AG10803 (cell line): ENCODE results near the gene MMD.

Experiments used
- DNase-seq: peaks from one replicate; pipeline ENCODE4 v3.0.0; 2010; ENCODE audit warnings: low read depth
- H3K4me3 ChIP-seq: 2 replicates; pipeline ENCODE4 v1.5.1; 2011; ENCODE audit warnings: mild to moderate bottlenecking, low read length, control low read depth
- CTCF ChIP-seq: conservative IDR thresholded peaks from 2 replicates; pipeline ENCODE4 v1.5.1; 2011; ENCODE audit warnings: mild to moderate bottlenecking, low read length, control low read depth, inconsistent platforms

The MMD gene

GRCh38 chr17:55442953-55443683, 21.5 kb upstream of the MMD start:
- TF ChIP-seq CTCF: no peak

GRCh38 chr17:55442462-55442861, 20.8 kb upstream of the MMD start:
- no peak overlapping the region for H3K4me3 ChIP-seq
- no peak for TF ChIP-seq CTCF

More at GRCh38 chr17:55442953-55443683, 21.5 kb upstream of the MMD start:
- no peak overlapping the region for H3K4me3 ChIP-seq
- peak; percentile 41 for DNase-seq

GRCh38 chr17:55441544-55441943, 19.9 kb upstream of the MMD start:
- TF ChIP-seq CTCF: no peak
- H3K4me3 ChIP-seq: no peak overlapping the region
- DNase-seq: no peak

More at GRCh38 chr17:55442462-55442861, 20.8 kb upstream of the MMD start:
- DNase-seq: no peak

- TF ChIP-seq CTCF: no peak
- H3K4me3 ChIP-seq: no peak overlapping the region
- DNase-seq: no peak
Measured at GRCh38 chr17:55440391-55440790, 18.8 kb upstream of the MMD start.

GRCh38 chr17:55437159-55437605, 15.5 kb upstream of the MMD start:
- no peak for DNase-seq
- H3K4me3 ChIP-seq: no peak overlapping the region
- no peak for TF ChIP-seq CTCF

GRCh38 chr17:55436224-55437158, 14.9 kb upstream of the MMD start:
- no peak for DNase-seq
- H3K4me3 ChIP-seq: no peak overlapping the region
- no peak for TF ChIP-seq CTCF
